SK-N-MC (cell line): Measurements from ENCODE around the gene IKZF4.

Source experiments
- DNase-seq: peaks from one replicate; pipeline ENCODE4 v3.0.0-alpha.2; 2011; ENCODE audit warnings: low read depth, low spot score
- H3K27ac ChIP-seq: fragments of 200-600 bp; sonication (generic); 2 replicates; pipeline ENCODE4 v1.5.1; 2016; ENCODE audit warnings: mixed run types
- H3K36me3 ChIP-seq: fragments of 200-600 bp; sonication (generic); 2 replicates; pipeline ENCODE4 v1.6.1; 2017; ENCODE audit warnings: antibody characterized with exemption, low read length, mixed read lengths; ENCODE audit not compliant: insufficient read depth
- H3K4me3 ChIP-seq: fragments of 200-600 bp; sonication (generic); 2 replicates; pipeline ENCODE4 v1.5.1; 2016
- H3K9ac ChIP-seq: fragments of 200-600 bp; sonication (generic); 2 replicates; pipeline ENCODE4 v1.8.0; 2017; ENCODE audit warnings: mixed run types, mixed read lengths; ENCODE audit not compliant: insufficient read length
- H3K9me3 ChIP-seq: fragments of 200-600 bp; sonication (generic); 2 replicates; pipeline ENCODE4 v1.6.1; 2017; ENCODE audit warnings: low read depth, mild to moderate bottlenecking, antibody characterized with exemption, low read length, moderate library complexity, mixed read lengths
- EZH2 ChIP-seq: fragments of 200-600 bp; sonication (generic); IDR thresholded peaks from one replicate; pipeline ENCODE4 v1.6.1; 2017; ENCODE audit warnings: antibody characterized with exemption
- FOXP2 ChIP-seq: optimal IDR thresholded peaks from 2 replicates; pipeline ENCODE3; 2011; ENCODE audit warnings: mild to moderate bottlenecking, moderate library complexity; ENCODE audit not compliant: insufficient read depth; ENCODE audit errors: extremely low read length, control extremely low read depth
- POLR2AphosphoS5 ChIP-seq: IDR thresholded peaks from 2 replicates; pipeline ENCODE4 v1.6.1; 2012; ENCODE audit warnings: mild to moderate bottlenecking, low read depth, low read length, borderline replicate concordance

Gene IKZF4

DNA sequence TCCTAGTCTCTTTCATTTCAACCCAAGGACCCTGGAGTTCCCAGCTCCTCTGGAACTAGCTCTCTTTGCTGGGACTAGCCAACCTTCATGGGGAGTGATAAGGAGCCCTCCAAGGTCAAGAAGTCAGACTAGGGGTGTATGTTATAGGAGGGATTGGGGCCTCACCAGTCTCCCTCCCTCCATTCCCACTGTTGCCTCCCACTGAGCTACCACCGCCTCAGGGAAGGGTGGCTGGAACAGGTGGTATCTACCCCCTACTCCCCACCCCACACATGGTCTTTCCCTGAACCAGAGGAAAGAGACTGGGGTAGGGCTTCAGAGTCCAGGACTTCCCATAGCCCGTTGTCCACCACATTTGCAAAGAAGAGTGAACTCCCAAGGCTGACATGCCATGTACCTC is 61.5 kb downstream of the IKZF4 start:
- H3K27ac ChIP-seq, result no peak overlapping the region
- no peak overlapping the region for H3K9ac ChIP-seq
- no peaks in the 10 kb centered on the region for H3K36me3 ChIP-seq
- no peaks in the 10 kb centered on the region for H3K9me3 ChIP-seq
- DNase-seq, result no peak
- no peak overlapping the region for H3K4me3 ChIP-seq
- TF ChIP-seq FOXP2, result no peak
- TF ChIP-seq EZH2, result no peak
- TF ChIP-seq POLR2AphosphoS5, result no peak

- no peak overlapping the region for H3K4me3 ChIP-seq
- H3K9ac ChIP-seq, result no peak overlapping the region
- H3K36me3 ChIP-seq, result no peaks in the 10 kb centered on the region
- TF ChIP-seq POLR2AphosphoS5, result no peak
- no peak for TF ChIP-seq FOXP2
- no peak for TF ChIP-seq EZH2
- no peak overlapping the region for H3K27ac ChIP-seq
- DNase-seq, result no peak
- no peaks in the 10 kb centered on the region for H3K9me3 ChIP-seq
These were observed 62.1 kb downstream of the IKZF4 start for GRCh38 chr12:56082967-56083366.

GRCh38 chr12:56084958-56085543 is 64.2 kb downstream of the IKZF4 start:
- DNase-seq, result no peak
- Histone ChIP-seq H3K27ac (no peak overlapping the region), H3K36me3 (no peaks in the 10 kb centered on the region), H3K4me3 (no peak overlapping the region), H3K9ac (no peak overlapping the region), H3K9me3 (no peaks in the 10 kb centered on the region)
- TF ChIP-seq POLR2AphosphoS5 (no peak), EZH2 (no peak), FOXP2 (no peak)

GRCh38 chr12:56086096-56086495 is 65.3 kb downstream of the IKZF4 start:
- no peak for DNase-seq

DNA sequence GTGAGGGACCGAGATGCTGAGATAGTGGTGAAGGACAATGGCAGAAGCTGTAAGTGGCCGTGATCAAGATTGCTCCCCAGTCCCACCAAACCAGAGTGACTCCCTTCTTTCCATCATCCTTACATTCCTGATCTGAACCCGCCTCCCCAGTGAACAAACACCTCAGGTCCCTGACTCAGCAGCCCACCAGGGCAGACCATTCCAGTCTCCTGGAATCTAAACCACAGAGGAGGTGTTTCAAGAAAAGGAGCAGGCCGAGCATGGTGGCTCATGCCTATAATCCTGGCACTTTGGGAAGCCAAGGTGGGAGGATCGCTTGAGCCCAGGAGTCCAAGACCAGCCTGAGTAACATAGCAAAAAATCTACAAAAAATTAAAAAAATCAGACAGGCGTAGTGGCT is 65.8 kb downstream of the IKZF4 start:
- TF ChIP-seq EZH2 (no peak), POLR2AphosphoS5 (no peak), FOXP2 (no peak)
- H3K27ac ChIP-seq, result no peak overlapping the region
- no peak overlapping the region for H3K4me3 ChIP-seq
- DNase-seq, result no peak
- H3K9ac ChIP-seq, result no peak overlapping the region
- H3K36me3 ChIP-seq, result no peaks in the 10 kb centered on the region
- no peaks in the 10 kb centered on the region for H3K9me3 ChIP-seq

More at GRCh38 chr12:56086096-56086495, 65.3 kb downstream of the IKZF4 start:
- Histone ChIP-seq H3K27ac (no peak overlapping the region), H3K36me3 (no peaks in the 10 kb centered on the region), H3K4me3 (no peak overlapping the region), H3K9ac (no peak overlapping the region), H3K9me3 (no peaks in the 10 kb centered on the region)
- TF ChIP-seq EZH2 (no peak), FOXP2 (no peak), POLR2AphosphoS5 (no peak)

DNA sequence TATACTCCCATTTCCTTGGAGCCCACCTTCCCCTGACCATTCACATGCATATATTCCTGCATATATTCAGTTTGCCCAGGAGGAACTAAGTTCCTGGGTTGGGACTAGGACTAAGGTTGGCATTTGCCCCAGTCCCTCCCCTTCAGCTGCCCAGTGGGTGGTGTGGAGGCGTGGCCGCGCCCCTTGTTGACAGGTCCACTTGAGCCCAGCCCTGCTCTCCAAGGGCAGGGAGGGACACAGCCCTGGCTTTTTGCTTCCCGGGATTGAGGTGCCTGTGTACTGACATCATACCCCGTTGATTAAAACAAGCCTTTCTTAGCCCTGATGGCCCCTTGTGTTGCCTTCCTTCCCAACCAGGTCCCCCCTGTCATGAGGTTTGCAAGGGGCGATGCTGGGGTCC is 66.4 kb downstream of the IKZF4 start:
- Histone ChIP-seq H3K27ac (no peak overlapping the region), H3K4me3 (no peak overlapping the region), H3K36me3 (no peaks in the 10 kb centered on the region), H3K9ac (no peak overlapping the region), H3K9me3 (no peaks in the 10 kb centered on the region)
- no peak for DNase-seq
- TF ChIP-seq FOXP2 (no peak), POLR2AphosphoS5 (no peak), EZH2 (no peak)
